Measurements from ENCODE around the gene TYW1B.

DNA sequence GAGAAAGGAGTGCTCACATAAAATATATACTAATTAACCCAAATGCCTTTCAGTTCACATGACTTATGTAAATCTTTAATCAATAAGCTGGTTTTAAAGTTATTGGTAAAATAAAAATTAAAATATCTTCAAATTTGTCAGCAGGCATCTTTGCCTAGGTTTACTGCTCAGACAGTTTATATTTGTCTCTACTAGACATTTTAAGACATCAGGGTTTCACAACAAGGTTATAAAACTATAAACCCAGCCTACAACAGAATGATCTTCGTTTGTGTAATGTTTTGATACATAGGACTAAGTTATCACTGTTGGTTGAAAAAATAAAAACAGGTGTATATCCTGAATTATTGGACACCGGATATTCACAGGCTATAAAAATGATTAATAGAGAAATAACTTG, 67.4 kb downstream of the TYW1B start:
- TF ChIP-seq, protein P1, sequence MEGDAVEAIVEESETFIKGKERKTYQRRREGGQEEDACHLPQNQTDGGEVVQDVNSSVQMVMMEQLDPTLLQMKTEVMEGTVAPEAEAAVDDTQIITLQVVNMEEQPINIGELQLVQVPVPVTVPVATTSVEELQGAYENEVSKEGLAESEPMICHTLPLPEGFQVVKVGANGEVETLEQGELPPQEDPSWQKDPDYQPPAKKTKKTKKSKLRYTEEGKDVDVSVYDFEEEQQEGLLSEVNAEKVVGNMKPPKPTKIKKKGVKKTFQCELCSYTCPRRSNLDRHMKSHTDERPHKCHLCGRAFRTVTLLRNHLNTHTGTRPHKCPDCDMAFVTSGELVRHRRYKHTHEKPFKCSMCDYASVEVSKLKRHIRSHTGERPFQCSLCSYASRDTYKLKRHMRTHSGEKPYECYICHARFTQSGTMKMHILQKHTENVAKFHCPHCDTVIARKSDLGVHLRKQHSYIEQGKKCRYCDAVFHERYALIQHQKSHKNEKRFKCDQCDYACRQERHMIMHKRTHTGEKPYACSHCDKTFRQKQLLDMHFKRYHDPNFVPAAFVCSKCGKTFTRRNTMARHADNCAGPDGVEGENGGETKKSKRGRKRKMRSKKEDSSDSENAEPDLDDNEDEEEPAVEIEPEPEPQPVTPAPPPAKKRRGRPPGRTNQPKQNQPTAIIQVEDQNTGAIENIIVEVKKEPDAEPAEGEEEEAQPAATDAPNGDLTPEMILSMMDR (conservative IDR thresholded peaks at IDR 0.05) = no peak
- no peak for TF ChIP-seq ZFX (IDR thresholded peaks at IDR 0.05)
